ENCODE data around the gene MGAT1. TPM values are rescaled to one million over a fixed set of nuclear protein-coding genes. Genes with fewer than 3 reads are reported as not detected.

MGAT1 gene
- total and polyA plus RNA-seq, 10 donors, result 61.2 to 270 (median 224) TPM

DNA sequence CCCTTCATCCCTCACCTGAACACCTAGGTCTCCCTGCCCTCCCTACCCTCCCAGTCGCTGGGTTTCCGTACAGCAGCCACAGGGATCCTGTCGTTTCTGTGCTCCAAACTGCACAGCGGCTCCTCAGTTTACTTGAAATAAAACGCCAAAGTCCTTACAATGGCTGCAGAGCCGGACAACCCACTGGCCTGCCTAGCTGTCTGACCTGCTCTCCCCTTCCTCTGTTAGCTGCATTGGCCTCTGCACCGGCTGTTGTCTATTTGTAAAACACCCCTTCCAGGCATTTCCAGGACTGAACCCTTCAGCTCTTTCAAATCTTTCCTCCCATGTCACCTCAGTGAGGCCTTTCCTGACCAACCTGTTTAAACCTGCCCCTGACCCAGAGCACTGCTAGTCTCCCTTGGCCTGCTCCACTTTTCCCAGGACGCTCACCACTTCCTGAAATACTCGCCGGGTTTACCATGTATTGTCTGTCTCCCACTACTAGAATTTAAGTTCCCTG is 9.1 kb upstream of the MGAT1 start:
- WGBS, 5 donors, result 68 to 81% (median 73%) methylated on average over 10 of the region's 10 CpGs
- no peak for DNase-seq
- H3K27ac ChIP-seq, result peak overlapping the region; percentile 96 to 99 (median 99)
- H3K36me3 ChIP-seq, result peaks cover 0 to 7% (median 0%) of the 10 kb centered on the region in 6 donors
- H3K9me3 ChIP-seq, result no peaks in the 10 kb centered on the region
- H3K4me3 ChIP-seq, result peak overlapping the region in 5 of 8 donors; percentile 53 to 90 (median 60)
- intact Hi-C loops (cut with DNase I; ENCODE audit: low total_unique reads), result no loop called here
- no peaks in the 10 kb centered on the region for H3K27me3 ChIP-seq (replicated peaks in 1 of 7)
- TF ChIP-seq, protein P1, sequence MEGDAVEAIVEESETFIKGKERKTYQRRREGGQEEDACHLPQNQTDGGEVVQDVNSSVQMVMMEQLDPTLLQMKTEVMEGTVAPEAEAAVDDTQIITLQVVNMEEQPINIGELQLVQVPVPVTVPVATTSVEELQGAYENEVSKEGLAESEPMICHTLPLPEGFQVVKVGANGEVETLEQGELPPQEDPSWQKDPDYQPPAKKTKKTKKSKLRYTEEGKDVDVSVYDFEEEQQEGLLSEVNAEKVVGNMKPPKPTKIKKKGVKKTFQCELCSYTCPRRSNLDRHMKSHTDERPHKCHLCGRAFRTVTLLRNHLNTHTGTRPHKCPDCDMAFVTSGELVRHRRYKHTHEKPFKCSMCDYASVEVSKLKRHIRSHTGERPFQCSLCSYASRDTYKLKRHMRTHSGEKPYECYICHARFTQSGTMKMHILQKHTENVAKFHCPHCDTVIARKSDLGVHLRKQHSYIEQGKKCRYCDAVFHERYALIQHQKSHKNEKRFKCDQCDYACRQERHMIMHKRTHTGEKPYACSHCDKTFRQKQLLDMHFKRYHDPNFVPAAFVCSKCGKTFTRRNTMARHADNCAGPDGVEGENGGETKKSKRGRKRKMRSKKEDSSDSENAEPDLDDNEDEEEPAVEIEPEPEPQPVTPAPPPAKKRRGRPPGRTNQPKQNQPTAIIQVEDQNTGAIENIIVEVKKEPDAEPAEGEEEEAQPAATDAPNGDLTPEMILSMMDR (IDR thresholded peaks at IDR 0.05 in 8 of 11, conservative IDR thresholded peaks at IDR 0.05 in 3 of 11), result no peak
- peaks cover 40 to 93% (median 66%) of the 10 kb centered on the region in 6 donors for H3K4me1 ChIP-seq

DNA sequence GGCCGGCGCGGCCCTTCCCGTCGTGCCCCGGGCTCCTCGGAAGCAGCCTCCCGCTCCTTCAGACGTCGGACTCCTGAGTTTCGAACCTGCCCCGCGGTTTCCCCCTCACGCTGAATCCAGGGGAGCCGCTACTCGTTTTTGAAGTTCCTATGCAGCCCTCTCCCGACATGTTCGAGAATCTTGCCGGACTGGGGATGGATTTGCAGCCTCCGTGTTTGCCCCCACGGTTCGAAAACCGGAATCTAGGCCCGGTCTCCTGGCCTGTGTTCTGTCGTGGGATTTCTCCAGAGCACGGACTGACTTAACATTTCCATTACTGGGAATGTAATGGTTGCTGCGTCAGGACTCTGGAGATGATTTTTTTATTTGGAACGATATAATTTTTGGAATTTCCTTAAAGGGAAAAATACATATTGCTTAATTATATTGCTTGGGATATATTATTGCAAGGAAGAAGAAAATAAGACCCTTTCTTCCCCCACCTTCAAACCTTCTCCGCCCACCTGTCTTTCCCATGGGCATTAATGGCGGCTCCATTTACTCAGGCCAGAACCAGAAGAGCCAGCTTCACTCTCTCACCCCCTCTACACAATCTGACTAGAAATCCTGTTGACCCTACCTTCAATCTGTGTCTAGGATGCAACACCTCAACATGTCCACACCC is 8.5 kb upstream of the MGAT1 start:
- Histone ChIP-seq H3K4me3 (peak overlapping the region; percentile 53 to 90 (median 62)), H3K27me3 (replicated peaks in 1 of 7) (no peaks in the 10 kb centered on the region), H3K4me1 (peaks cover 40 to 93% (median 66%) of the 10 kb centered on the region in 6 donors), H3K27ac (peak overlapping the region; percentile 96 to 99 (median 99)), H3K9me3 (no peaks in the 10 kb centered on the region), H3K36me3 (peaks cover 0 to 7% (median 0%) of the 10 kb centered on the region in 6 donors)
- 6 to 13% (median 9%) methylated on average over 15 to 30 of the region's 30 CpGs for WGBS, 5 donors
- TF ChIP-seq POLR2A (IDR thresholded peaks at IDR 0.05) (no peak), POLR2AphosphoS5 (IDR thresholded peaks at IDR 0.05) (no peak)
- TF ChIP-seq, protein P1 (IDR thresholded peaks at IDR 0.05 in 8 of 11, conservative IDR thresholded peaks at IDR 0.05 in 3 of 11), result no peak
- no peak for DNase-seq
- intact Hi-C loops (cut with DNase I; ENCODE audit: low total_unique reads), result no loop called here

DNA sequence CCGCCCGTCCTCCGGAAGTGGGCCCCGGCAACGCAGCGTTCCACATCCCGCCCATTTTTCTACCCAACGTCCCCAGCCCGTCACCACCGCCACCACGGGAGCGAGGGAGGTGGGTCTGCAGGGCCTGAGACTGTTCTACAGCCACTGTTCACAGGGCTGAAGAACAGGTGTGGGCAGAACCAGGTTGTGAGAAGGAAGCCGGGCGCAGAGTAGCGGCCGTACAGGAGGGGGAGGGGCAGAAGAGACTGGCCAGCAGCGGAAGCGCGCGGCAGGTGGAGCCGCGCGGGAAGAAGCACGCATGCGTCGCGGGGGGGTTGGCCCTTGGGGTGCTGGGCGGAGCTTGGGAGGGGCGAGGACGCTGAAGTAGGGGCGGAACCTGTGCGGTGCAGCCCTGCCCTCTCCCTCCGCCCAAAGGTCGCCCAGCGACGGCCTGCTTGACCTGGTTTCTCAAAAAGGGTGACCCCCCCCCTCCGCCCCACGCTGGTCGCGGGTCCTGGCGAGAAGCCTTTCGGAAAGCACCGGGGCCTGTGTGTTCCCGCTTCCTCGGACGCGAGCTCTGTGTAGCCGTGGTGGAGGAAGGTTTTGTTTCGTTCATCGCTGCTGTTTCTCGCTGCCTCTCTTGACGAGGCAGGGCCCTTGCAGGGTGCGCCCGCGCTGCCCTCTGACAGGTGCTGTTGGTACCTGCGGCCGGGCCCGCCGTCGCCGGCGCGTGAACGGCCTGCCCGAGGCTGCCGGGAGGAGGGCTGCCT is 7.8 kb upstream of the MGAT1 start:
- Histone ChIP-seq H3K36me3 (peaks cover 0 to 7% (median 0%) of the 10 kb centered on the region in 6 donors), H3K9me3 (no peaks in the 10 kb centered on the region), H3K4me3 (peak overlapping the region; percentile 53 to 90 (median 62)), H3K27me3 (replicated peaks in 1 of 7) (no peaks in the 10 kb centered on the region), H3K4me1 (peaks cover 45 to 93% (median 67%) of the 10 kb centered on the region in 6 donors), H3K27ac (peak overlapping the region; percentile 96 to 99 (median 99))
- TF ChIP-seq, protein P1 (IDR thresholded peaks at IDR 0.05 in 8 of 11, conservative IDR thresholded peaks at IDR 0.05 in 3 of 11), result peak in 1 of 11 experiments; percentile 6
- peak; percentile 90 to 95 (median 92) for TF ChIP-seq POLR2AphosphoS5 (IDR thresholded peaks at IDR 0.05)
- TF ChIP-seq POLR2A (IDR thresholded peaks at IDR 0.05), result peak; percentile 22 to 40 (median 33)
- peak; percentile 99 for DNase-seq
- intact Hi-C loops (cut with DNase I; ENCODE audit: low total_unique reads), result no loop called here
- 0 to 1% (median 0%) methylated on average over 23 to 66 of the region's 66 CpGs for WGBS, 5 donors

All from spleen (tissue), 11 donors.